Breast epithelium (tissue), 3 donors: ENCODE results near the gene GFRA1.

Experiments
- CTCF ChIP-seq, 3 donors: fragments of 450-650 bp; IDR thresholded peaks; one replicate each; pipeline ENCODE4 v1.5.1; 2016 to 2017; ENCODE audit warnings: antibody characterized with exemption in 3 of 3, mild to moderate bottlenecking in 3 of 3, moderate library complexity in 3 of 3
- POLR2AphosphoS5 ChIP-seq, 3 donors: sonication (generic); formaldehyde crosslinking; IDR thresholded peaks; one replicate each; pipeline ENCODE4 v1.6.1; 2017; ENCODE audit warnings: antibody characterized with exemption in 3 of 3

DNA sequence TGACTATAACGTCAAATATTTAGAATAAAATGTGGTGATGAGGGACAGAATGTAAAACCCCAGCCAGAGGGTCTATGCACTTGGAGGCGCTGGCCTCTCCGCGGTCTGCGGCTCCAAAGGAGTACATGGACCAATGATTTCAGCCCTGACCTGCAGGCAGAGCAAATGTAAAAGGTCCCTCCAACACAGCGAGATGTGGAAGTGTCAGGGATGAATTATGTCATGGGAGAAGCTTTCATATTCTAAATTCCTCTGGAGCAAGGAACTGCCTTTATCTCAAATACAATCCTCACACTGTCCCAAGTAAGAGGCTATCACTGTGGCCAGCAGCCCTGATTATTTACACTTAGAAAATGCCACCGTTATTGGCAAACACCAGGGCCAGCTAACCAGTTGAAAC is 139.4 kb downstream of the GFRA1 start:
- no peak for TF ChIP-seq POLR2AphosphoS5 (IDR thresholded peaks at IDR 0.05)
- no peak for TF ChIP-seq CTCF (IDR thresholded peaks at IDR 0.05)
